Pancreas (tissue), 10 donors: ENCODE results near the gene TMEM205. TPM values are rescaled to one million over a fixed set of nuclear protein-coding genes. Genes with fewer than 3 reads are reported as not detected.
"Not testable (repeated sequence)": the region's sequence is repeated elsewhere in the genome, so short reads cannot be mapped to it uniquely, and the experiment has no call there.

ENCODE experiments used
- ATAC-seq, 4 donors: fragments of 200-7000 bp; cut with Tn5 transposase; one replicate each; pipeline versions ENCODE4 v1.8.0 to v1.9.1; 2020; ENCODE audit warnings: mild to moderate bottlenecking in 4 of 4, moderate library complexity in 4 of 4
- DNase-seq, 6 donors: peaks; one replicate each; pipeline ENCODE4 v3.0.0-alpha.2; 2020
- FAIRE-seq: peaks from 2 replicates; lab custom pipeline; 2012; peaks lifted over from hg19 to GRCh38; lab: Jason Lieb, UNC
- H3K27ac ChIP-seq, 4 donors: fragments of 200-600 bp; sonication (generic); 1 replicate in 3 of 4; 2 replicates in 1 of 4; pipeline versions ENCODE4 v1.5.0 to v1.8.0; 2020
- H3K27me3 ChIP-seq, 4 donors: fragments of 200-600 bp; one replicate each; pipeline ENCODE4 v1.8.0; 2021
- H3K36me3 ChIP-seq, 3 donors: fragments of 200-600 bp; sonication (generic) in 1 of 3; one replicate each; pipeline versions ENCODE4 v1.5.0 to v1.8.0; 2020 to 2021
- H3K4me1 ChIP-seq, 3 donors: fragments of 200-600 bp; one replicate each; pipeline ENCODE4 v1.8.0; 2021
- H3K4me3 ChIP-seq, 4 donors: fragments of 200-600 bp; sonication (generic) in 2 of 4; one replicate each; pipeline versions ENCODE4 v1.5.0 to v1.8.0; 2020 to 2021
- H3K9me3 ChIP-seq, 4 donors: fragments of 200-600 bp; one replicate each; pipeline ENCODE4 v1.8.0; 2021
- WGBS, 2 donors: extraction: QIAGEN DNeasy Blood & Tissue Kit; methylation state at CpG; one replicate each; pipeline ENCODE4 v1.1.7; 2013; 5-methylcytosine and 5-hydroxymethylcytosine counted together
- intact Hi-C, 3 donors: fragments of 100-400 bp; cut with DNase I; formaldehyde crosslinking; loops; one replicate each; pipeline versions ENCODE4 v1.11.1 to v1.14.2; 2022
- polyA plus RNA-seq, 2 donors: library from polyadenylated mRNA; stranded (reverse); fragments of 200-250 nt; gene quantifications; one replicate each; pipeline ENCODE4 v1.2.3, GENCODE V29; 2013
- total RNA-seq, 6 donors: library from RNA; stranded (reverse); fragmentation: NEBNext Ultra II Directional in 4 of 6; extraction: Animal tissue kit (Norgen Biotek cat#: 25700) in 4 of 6; gene quantifications; one replicate each; pipeline versions ENCODE4 v1.2.1 to v1.2.4, GENCODE V29; 2021 to 2023
- TF ChIP-seq, protein P1 (sequence below), 4 donors: fragments of 200-600 bp; sonication (generic) in 3 of 4; IDR thresholded peaks; one replicate each; pipeline versions ENCODE4 v1.5.0 to v1.8.0; 2021; ENCODE audit warnings: antibody characterized with exemption in 4 of 4
- donor health status: healthy with polysubstance abuse.
- donor health status: DM: no; HTN: no; CAD: no; lungs with moderate emphysema.
- donor health status: DM: no; HTN: no; CAD: no.
- donor health status: control.
- donor health status: control.
- donor health status: Bipolar disorder and iron deficiency.
- donor health status: DM: yes; HTN: yes; CAD: no.
- donor health status: DM: no; HTN: no; CAD: no.
- donor health status: DM: no; HTN: no; CAD: no.
- donor health status: DM: yes; HTN: yes; CAD: no.

The TMEM205 gene
- total and polyA plus RNA-seq, 8 donors = 41.4 to 175 (median 57.9) TPM

GRCh38 chr19:11356676-11357550 is 10.8 kb upstream of the TMEM205 start:
- FAIRE-seq = no peak
- intact Hi-C loops = no loop called here

GRCh38 chr19:11356074-11356397 is 10.0 kb upstream of the TMEM205 start:
- Histone ChIP-seq H3K36me3 (no peaks in the 10 kb centered on the region), H3K27me3 (no peaks in the 10 kb centered on the region), H3K4me3 (peak overlapping the region in 3 of 4 donors; percentile 15 to 64 (median 42)), H3K9me3 (no peaks in the 10 kb centered on the region), H3K27ac (no peak overlapping the region), H3K4me1 (peaks cover 0 to 4% (median 0%) of the 10 kb centered on the region in 3 donors)
- ATAC-seq (peak in 1 of 4 donors; percentile 3), DNase-seq (no peak), FAIRE-seq (no peak)
- 85 to 86% methylated on average over 6 of the region's 6 CpGs for WGBS, 2 donors
- TF ChIP-seq, protein P1, sequence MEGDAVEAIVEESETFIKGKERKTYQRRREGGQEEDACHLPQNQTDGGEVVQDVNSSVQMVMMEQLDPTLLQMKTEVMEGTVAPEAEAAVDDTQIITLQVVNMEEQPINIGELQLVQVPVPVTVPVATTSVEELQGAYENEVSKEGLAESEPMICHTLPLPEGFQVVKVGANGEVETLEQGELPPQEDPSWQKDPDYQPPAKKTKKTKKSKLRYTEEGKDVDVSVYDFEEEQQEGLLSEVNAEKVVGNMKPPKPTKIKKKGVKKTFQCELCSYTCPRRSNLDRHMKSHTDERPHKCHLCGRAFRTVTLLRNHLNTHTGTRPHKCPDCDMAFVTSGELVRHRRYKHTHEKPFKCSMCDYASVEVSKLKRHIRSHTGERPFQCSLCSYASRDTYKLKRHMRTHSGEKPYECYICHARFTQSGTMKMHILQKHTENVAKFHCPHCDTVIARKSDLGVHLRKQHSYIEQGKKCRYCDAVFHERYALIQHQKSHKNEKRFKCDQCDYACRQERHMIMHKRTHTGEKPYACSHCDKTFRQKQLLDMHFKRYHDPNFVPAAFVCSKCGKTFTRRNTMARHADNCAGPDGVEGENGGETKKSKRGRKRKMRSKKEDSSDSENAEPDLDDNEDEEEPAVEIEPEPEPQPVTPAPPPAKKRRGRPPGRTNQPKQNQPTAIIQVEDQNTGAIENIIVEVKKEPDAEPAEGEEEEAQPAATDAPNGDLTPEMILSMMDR (IDR thresholded peaks at IDR 0.05) = no peak
- intact Hi-C loops = no loop called here

More at GRCh38 chr19:11356676-11357550, 10.8 kb upstream of the TMEM205 start:
- H3K4me1 ChIP-seq = peaks cover 0 to 4% (median 0%) of the 10 kb centered on the region in 3 donors
- no peaks in the 10 kb centered on the region for H3K36me3 ChIP-seq
- H3K27me3 ChIP-seq = no peaks in the 10 kb centered on the region
- no peaks in the 10 kb centered on the region for H3K9me3 ChIP-seq
- no peak for DNase-seq
- no peak for ATAC-seq
- TF ChIP-seq, protein P1 (IDR thresholded peaks at IDR 0.05) = no peak
- H3K4me3 ChIP-seq = no peak overlapping the region
- H3K27ac ChIP-seq = no peak overlapping the region
- 86% methylated on average over 11 of the region's 11 CpGs for WGBS, 2 donors

GRCh38 chr19:11355160-11356073 is 9.3 kb upstream of the TMEM205 start, which contains the start of gene PLPPR2:
Gene PLPPR2 (plus strand): TSS chr19:11355432. CDS start chr19:11357674, 2,242 bp downstream.
- intact Hi-C loops = no loop called here
- H3K27ac ChIP-seq = no peak within 1 kb of the TSS
- 3 to 4% methylated on average over 46 to 60 of the region's 62 CpGs for WGBS, 2 donors

DNA sequence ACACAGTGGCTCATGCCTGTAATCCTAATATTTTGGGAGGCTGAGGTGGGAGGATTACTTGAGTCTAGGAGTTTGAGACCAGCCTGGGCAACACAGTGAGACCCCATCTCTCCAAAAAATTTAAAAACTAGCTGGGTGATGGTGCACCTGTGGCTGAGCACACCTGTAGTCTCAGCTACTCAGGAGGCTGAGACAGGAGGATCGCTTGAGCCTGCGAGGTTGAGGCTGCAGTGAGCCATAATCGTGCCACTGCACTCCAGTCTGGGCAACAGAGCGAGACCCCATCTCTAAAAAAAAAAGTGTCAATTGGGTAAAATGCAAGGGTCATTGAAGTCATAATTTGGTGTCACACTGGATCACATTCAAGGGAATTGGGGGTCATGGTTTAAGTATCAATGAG is 8.0 kb upstream of the TMEM205 start:
- H3K4me3 ChIP-seq, H3K36me3 ChIP-seq, FAIRE-seq, H3K27ac ChIP-seq, H3K4me1 ChIP-seq, ATAC-seq, H3K9me3 ChIP-seq, DNase-seq, intact Hi-C loops, H3K27me3 ChIP-seq: not testable (repeated sequence)
- WGBS, 2 donors = 96% methylated on average over 4 of the region's 4 CpGs

More at GRCh38 chr19:11355160-11356073, 9.3 kb upstream of the TMEM205 start, which contains the start of gene PLPPR2:
- TF ChIP-seq, protein P1 (IDR thresholded peaks at IDR 0.05) = no peak
- ATAC-seq (peak; percentile 97 to 98 (median 98)), FAIRE-seq (no peak), DNase-seq (peak; percentile 88 to 98 (median 95))
- H3K27me3 ChIP-seq = no peaks in the 10 kb centered on the region
- peaks cover 0 to 4% (median 0%) of the 10 kb centered on the region in 3 donors for H3K4me1 ChIP-seq
- H3K9me3 ChIP-seq = no peaks in the 10 kb centered on the region
- H3K36me3 ChIP-seq = no peaks in the 10 kb centered on the region
- H3K4me3 ChIP-seq = peak within 1 kb of the TSS; percentile 15 to 64 (median 38)

- Histone ChIP-seq H3K4me3 (no peak overlapping the region), H3K4me1 (peaks cover 0 to 12% (median under 1%) of the 10 kb centered on the region in 3 donors), H3K36me3 (no peaks in the 10 kb centered on the region), H3K27me3 (no peaks in the 10 kb centered on the region), H3K9me3 (no peaks in the 10 kb centered on the region), H3K27ac (no peak overlapping the region)
- FAIRE-seq = no peak
- TF ChIP-seq, protein P1 (IDR thresholded peaks at IDR 0.05) = no peak
- 91 to 95% methylated on average over 4 of the region's 4 CpGs for WGBS, 2 donors
- DNase-seq = no peak
- intact Hi-C loops = no loop called here
- ATAC-seq = no peak
Observed at GRCh38 chr19:11349171-11349570, 3.1 kb upstream of the TMEM205 start.
